SU-DHL-6 (cell line): ENCODE data around the gene KRTAP5-2.

Experiments
- H2AFZ ChIP-seq: fragments of 200-600 bp; sonication (generic); 2 replicates; pipeline ENCODE4 v1.6.1; 2014; ENCODE audit warnings: low read depth, mild to moderate bottlenecking, moderate library complexity, mixed read lengths, antibody characterized with exemption, low read length; ENCODE audit not compliant: severe bottlenecking
- H3F3A ChIP-seq: fragments of 200-600 bp; shearing (Covaris generic); 2 replicates; pipeline ENCODE4 v1.6.0; 2016; ENCODE audit warnings: antibody characterized with exemption, mild to moderate bottlenecking; ENCODE audit not compliant: insufficient read depth
- H3K27ac ChIP-seq: fragments of 200-600 bp; sonication (generic); 2 replicates; pipeline ENCODE4 v1.5.1; 2016; ENCODE audit warnings: low read depth, mild to moderate bottlenecking, low read length, moderate library complexity, mixed read lengths
- H3K27me3 ChIP-seq: fragments of 200-600 bp; sonication (generic), shearing (Covaris generic); 2 replicates; pipeline ENCODE4 v1.6.0; 2014; ENCODE audit warnings: mild to moderate bottlenecking, low read length
- H3K36me3 ChIP-seq: fragments of 200-600 bp; sonication (generic); 2 replicates; pipeline ENCODE4 v1.6.1; 2014; ENCODE audit warnings: mild to moderate bottlenecking, low read length, mixed read lengths
- H3K4me2 ChIP-seq: fragments of 300-600, 200-600 bp; shearing (Covaris generic), sonication (generic); 2 replicates; pipeline ENCODE4 v1.6.0; 2014; ENCODE audit warnings: low read length, low read depth, mild to moderate bottlenecking; ENCODE audit not compliant: poor library complexity, severe bottlenecking
- H3K4me3 ChIP-seq: fragments of 200-600 bp; sonication (generic); 2 replicates; pipeline ENCODE4 v1.5.1; 2014; ENCODE audit warnings: antibody characterized with exemption, low read length, mild to moderate bottlenecking, mixed read lengths; ENCODE audit not compliant: insufficient read depth, poor library complexity, severe bottlenecking
- H3K79me2 ChIP-seq: fragments of 200-600 bp; sonication (generic); 2 replicates; pipeline ENCODE4 v1.6.1; 2014; ENCODE audit warnings: mild to moderate bottlenecking, low read length, moderate library complexity; ENCODE audit not compliant: insufficient read depth
- H3K9ac ChIP-seq: fragments of 200-600 bp; sonication (generic); 2 replicates; pipeline ENCODE4 v1.7.0; 2014; ENCODE audit warnings: mild to moderate bottlenecking, low read length
- H3K9me2 ChIP-seq: fragments of 200-600 bp; sonication (generic); replicated peaks from 2 replicates; pipeline ENCODE4 v1.6.1; 2014; ENCODE audit warnings: low read length; ENCODE audit not compliant: insufficient read depth
- H3K9me3 ChIP-seq: fragments of 200-600 bp; sonication (generic); 2 replicates; pipeline ENCODE4 v1.6.1; 2014; ENCODE audit warnings: low read length, mixed read lengths; ENCODE audit not compliant: insufficient read depth
- H4K20me1 ChIP-seq: fragments of 200-600 bp; sonication (generic); 2 replicates; pipeline ENCODE4 v1.6.1; 2014; ENCODE audit warnings: low read depth, mild to moderate bottlenecking, antibody characterized with exemption, low read length, moderate library complexity, mixed read lengths
- EZH2phosphoT487 ChIP-seq: fragments of 200-600 bp; sonication (generic), shearing (Covaris generic); conservative IDR thresholded peaks from 2 replicates; pipeline ENCODE4 v1.6.1; 2018; ENCODE audit warnings: mild to moderate bottlenecking, antibody characterized with exemption, low read length, moderate library complexity, mixed read lengths
- TF ChIP-seq, protein P1 (sequence below): fragments of 200-600 bp; sonication (generic); IDR thresholded peaks from one replicate; pipeline ENCODE4 v1.5.1; 2017; ENCODE audit warnings: antibody characterized with exemption, mild to moderate bottlenecking, low read length, moderate library complexity; ENCODE audit not compliant: insufficient read depth, poor library complexity, severe bottlenecking

KRTAP5-2 gene

DNA sequence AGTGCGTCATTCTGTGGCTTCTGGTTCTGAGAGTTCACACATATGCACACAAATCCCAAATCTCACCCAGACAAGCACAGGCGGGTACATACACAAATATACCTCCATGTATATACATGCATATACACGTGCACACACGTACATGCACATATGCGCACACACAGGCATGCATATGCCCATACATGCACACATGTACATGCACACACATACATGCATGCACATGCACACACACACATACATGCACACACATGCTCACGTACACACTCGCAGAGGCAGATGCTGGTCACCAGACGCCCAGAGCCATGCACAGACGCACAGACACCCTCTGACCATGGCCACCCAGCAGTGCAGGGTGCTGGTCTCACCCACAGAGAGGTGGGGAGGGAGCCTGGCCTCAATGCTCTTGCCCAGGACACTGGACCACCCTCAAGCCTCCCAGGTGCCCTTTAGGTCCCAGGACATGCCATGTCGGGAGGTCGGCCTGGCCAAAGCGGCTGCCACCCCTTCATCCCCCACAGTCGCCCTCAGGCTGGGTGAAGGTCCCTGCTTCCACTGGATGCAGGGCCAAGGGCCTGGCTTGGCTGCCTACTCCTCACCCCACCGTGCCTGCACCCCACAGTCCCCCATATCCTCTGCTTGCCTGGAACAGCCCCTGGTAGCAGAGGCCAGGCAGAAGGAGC, 35.5 kb downstream of the KRTAP5-2 start:
- no peak overlapping the region for H3K4me3 ChIP-seq
- H3K27me3 ChIP-seq = no peaks in the 10 kb centered on the region
- no peaks in the 10 kb centered on the region for H4K20me1 ChIP-seq
- H3K79me2 ChIP-seq = no peaks in the 10 kb centered on the region
- H3K36me3 ChIP-seq = no peaks in the 10 kb centered on the region
- no peak overlapping the region for H2AFZ ChIP-seq
- H3K9me2 ChIP-seq = no peaks in the 10 kb centered on the region
- TF ChIP-seq, protein P1, sequence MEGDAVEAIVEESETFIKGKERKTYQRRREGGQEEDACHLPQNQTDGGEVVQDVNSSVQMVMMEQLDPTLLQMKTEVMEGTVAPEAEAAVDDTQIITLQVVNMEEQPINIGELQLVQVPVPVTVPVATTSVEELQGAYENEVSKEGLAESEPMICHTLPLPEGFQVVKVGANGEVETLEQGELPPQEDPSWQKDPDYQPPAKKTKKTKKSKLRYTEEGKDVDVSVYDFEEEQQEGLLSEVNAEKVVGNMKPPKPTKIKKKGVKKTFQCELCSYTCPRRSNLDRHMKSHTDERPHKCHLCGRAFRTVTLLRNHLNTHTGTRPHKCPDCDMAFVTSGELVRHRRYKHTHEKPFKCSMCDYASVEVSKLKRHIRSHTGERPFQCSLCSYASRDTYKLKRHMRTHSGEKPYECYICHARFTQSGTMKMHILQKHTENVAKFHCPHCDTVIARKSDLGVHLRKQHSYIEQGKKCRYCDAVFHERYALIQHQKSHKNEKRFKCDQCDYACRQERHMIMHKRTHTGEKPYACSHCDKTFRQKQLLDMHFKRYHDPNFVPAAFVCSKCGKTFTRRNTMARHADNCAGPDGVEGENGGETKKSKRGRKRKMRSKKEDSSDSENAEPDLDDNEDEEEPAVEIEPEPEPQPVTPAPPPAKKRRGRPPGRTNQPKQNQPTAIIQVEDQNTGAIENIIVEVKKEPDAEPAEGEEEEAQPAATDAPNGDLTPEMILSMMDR = no peak
- TF ChIP-seq EZH2phosphoT487 = no peak
- H3K4me2 ChIP-seq = no peak overlapping the region
- no peak overlapping the region for H3K9ac ChIP-seq
- no peak overlapping the region for H3K27ac ChIP-seq
- H3F3A ChIP-seq = no peaks in the 10 kb centered on the region
- H3K9me3 ChIP-seq = no peaks in the 10 kb centered on the region

DNA sequence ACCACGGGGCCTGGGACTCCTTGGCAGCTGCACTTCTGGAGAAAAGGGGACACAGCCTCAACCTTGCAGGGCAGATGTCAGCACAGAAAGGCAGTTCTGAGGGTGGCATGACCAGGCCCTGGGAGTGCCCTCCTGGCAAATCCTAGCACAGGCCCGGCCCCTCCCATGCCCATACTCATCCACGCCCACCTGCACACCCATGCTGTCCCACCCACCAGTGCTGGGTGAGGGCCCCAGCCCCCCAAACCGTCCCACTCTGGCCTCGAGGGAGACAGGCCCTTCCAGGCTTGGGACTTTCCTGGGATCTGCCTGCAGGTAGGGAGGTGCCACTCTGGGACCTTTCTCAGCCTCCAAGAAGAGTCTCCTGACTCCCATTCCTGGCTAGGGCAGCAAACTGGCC, 36.1 kb downstream of the KRTAP5-2 start:
- Histone ChIP-seq H4K20me1 (no peaks in the 10 kb centered on the region), H2AFZ (no peak overlapping the region), H3K9me2 (no peaks in the 10 kb centered on the region), H3K27me3 (no peaks in the 10 kb centered on the region), H3K79me2 (no peaks in the 10 kb centered on the region), H3K36me3 (no peaks in the 10 kb centered on the region), H3F3A (no peaks in the 10 kb centered on the region), H3K4me3 (no peak overlapping the region), H3K9me3 (no peaks in the 10 kb centered on the region), H3K4me2 (no peak overlapping the region), H3K9ac (no peak overlapping the region), H3K27ac (no peak overlapping the region)
- TF ChIP-seq, protein P1 = no peak
- no peak for TF ChIP-seq EZH2phosphoT487

DNA sequence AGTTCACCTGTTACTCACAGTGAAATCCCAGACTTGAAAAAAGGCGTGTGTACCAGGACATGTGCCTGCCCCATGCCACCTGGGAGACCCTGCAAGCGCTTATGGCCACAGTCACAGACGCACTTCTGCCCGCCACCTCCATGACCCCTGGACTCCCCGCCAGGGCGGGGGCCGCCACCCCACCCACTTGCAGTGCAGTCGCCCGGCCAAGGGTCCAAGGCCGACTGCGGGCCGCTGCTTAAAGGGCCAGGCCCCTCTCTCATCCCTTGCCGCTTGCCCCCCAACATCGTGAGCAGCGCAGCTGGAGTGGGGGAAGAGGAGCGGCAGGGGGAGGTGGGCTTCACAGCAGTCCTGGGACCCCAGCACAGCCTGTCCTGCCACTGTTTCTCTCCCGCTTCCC, 36.8 kb downstream of the KRTAP5-2 start:
- Histone ChIP-seq H2AFZ (no peak overlapping the region), H3K36me3 (no peaks in the 10 kb centered on the region), H3K27ac (no peak overlapping the region), H3F3A (no peaks in the 10 kb centered on the region), H3K27me3 (no peaks in the 10 kb centered on the region), H3K4me3 (no peak overlapping the region), H3K9ac (no peak overlapping the region), H3K79me2 (no peaks in the 10 kb centered on the region), H3K4me2 (no peak overlapping the region), H3K9me3 (no peaks in the 10 kb centered on the region), H4K20me1 (no peaks in the 10 kb centered on the region), H3K9me2 (no peaks in the 10 kb centered on the region)
- TF ChIP-seq, protein P1 = no peak
- no peak for TF ChIP-seq EZH2phosphoT487
